HG03196 (cell line): ENCODE measurements around the gene CHST8.

ENCODE experiments used
- ATAC-seq: cut with Tn5 transposase; IDR thresholded peaks from one replicate; pipeline ENCODE4 v1.9.1; 2021; ENCODE audit not compliant: unreplicated experiment

CHST8 gene

DNA sequence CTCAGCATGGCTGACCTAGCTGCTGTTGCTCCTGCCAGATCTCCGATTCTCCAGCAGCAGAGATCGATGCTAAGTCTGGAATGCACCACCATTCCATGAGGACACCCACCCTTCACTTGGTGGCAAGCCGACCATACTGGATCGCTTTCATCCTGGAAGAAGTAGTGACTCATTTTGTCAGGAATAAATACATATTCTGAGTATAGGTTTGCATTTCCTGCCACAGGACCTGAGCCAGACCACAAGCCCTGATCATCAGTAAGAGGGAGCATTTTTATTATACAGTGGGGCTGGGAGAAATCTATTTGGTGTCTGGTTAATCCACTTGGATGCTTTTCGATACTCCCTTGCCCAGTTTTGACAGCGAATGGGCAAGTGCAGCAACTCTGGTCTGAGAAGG, 164.0 kb downstream of the CHST8 start:
- no peak for ATAC-seq

DNA sequence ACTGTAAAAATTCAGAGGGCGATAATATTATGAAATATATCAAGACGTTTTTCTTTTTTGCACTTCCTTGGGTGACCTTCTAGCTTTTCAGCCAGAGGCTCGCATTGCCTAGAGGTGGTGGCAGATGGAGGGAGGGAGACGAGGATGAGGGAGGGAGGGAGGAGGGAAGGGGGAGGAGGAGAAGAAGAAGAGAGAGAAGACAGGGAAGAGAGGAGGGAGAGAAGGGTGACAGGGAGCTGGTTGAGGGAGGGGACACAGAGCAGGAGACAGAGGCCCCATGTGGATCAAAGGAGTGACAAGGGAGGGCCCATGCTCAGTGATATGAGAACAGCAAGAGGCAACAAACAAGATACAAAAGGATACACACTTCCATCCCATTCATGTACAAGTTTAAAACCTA, 166.9 kb downstream of the CHST8 start:
- ATAC-seq: no peak

DNA sequence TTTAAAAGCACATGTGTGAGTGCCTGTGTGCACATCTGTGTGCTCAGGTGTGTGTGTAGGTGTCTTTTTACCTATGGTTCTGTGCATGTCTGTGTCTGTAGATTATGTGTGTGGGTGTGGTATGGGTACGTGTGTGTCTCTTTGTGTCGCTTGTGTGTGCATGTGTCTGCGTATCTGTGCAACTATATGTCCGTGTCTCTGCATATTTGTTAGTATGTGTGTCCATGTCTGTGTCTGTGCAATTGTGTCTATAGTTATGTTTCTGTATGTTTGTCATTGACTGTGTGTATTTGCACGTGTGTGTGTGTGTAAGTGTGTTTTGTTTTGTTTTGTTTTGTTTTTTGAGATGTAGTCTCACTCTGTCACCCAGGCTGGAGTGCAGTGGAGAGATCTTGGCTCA, 167.6 kb downstream of the CHST8 start:
- ATAC-seq: no peak

DNA sequence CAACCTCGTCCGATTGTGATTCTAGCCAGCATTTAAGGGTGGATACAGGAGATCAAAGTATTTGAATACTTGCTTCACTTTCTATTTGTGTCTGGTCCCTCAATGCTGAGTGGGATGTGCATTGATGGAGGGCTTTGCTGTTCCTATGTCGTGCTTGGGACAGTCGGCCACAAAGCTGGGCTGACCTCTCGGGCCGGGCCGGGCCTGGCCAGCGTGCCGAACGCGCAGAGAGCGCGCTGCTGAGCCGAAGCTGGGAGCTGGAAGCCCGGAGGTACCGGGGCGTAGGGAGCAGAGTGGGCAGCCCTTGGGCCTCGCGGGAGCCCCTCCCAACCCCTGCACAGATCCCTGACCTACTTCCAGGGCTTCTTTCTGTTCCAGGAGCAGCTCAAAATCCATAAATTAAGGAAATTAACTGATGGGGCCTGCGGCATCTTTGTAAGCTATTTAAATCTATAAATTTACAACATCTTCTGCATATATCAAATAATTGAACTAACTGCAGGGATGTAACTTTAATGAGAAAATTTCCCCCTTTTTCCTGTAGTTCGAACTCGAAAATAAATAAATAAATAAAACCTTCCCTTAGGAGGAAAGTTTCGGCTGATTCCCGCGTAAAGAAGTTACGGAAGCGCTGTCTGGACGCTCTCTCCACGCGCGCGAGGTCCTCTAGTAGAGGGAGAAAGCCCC, 173.1 kb downstream of the CHST8 start:
- ATAC-seq: no peak

DNA sequence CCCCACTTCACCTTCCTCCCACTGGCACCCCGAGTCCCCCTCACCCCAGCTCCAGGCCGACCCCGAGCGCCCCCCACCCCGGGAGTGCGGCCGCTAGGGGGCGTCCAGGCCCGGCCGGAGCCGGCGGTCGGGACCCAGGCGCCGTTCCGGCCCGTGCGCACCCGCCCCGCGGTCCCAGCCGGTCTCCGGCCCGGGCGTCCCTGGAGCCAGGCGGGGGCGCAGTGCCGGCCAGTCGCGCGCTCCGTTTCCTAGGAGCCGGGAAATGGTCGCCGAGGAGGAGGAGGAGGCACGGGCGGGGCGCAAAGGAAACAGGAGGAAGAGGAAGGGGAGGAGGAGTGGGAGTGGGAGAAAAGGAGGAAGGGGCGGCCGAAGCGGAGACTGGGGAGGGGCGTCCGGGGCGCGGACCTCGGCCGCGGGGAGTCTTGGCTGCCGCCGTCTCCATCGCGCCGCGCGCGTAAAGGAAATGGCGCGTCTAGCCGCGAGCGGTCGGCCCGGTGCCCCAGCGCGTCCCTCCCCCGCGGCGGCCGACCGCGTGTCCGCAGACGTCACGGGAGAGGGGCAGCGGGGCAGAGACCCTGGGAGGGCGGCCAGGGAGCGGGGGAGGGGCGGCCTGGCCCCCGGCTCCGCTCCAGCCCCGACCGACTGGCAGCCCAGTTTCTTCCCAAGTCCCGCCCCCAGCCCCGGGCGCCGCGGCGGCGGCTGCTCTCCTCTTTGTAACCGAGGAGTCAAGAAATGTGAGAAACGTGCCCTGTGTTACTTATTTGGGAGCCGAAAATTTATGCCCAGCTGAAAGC, 173.8 kb downstream of the CHST8 start:
- no peak for ATAC-seq

DNA sequence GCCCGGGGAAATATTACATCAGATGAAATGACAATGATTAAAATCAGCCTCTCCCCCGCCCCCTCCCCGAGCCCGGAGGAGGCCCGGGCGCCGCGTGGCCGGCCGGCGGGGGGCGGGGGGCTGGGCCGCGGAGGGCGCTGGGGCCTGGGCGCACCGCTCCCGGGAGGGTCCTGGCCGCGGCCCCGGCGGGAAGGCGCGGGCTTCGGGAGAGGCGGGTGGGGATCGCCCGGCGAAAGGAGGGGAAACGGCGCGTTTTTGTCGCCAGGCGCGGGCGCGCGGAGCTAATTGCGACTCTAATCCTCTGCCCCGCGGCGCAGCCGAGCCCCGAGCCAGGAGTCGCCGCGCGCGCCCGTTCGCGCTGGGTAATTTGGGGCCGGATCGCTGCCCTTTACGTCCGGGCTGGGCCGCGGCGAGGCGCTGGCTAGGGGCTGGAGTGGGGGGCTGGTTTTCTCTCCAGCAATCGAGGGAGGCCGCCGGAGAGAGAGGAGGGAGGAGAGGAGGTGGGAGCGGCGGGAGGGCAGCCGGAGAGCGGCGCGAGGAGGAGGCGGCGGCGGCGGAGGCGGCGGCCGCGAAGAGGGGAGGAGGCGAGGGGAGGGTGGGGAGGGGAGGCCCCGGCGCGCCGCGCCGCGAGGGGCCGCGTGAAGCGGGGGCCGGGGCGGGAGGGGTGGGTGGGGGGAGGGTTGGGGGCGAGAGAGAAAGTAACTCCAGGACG, 174.6 kb downstream of the CHST8 start, which contains the start of gene KCTD15:
Gene KCTD15 (plus strand): TSS at position 707 of the 712 bp plus-strand sequence. CDS start 3,585 bp downstream, outside the sequence.
- no peak for ATAC-seq

DNA sequence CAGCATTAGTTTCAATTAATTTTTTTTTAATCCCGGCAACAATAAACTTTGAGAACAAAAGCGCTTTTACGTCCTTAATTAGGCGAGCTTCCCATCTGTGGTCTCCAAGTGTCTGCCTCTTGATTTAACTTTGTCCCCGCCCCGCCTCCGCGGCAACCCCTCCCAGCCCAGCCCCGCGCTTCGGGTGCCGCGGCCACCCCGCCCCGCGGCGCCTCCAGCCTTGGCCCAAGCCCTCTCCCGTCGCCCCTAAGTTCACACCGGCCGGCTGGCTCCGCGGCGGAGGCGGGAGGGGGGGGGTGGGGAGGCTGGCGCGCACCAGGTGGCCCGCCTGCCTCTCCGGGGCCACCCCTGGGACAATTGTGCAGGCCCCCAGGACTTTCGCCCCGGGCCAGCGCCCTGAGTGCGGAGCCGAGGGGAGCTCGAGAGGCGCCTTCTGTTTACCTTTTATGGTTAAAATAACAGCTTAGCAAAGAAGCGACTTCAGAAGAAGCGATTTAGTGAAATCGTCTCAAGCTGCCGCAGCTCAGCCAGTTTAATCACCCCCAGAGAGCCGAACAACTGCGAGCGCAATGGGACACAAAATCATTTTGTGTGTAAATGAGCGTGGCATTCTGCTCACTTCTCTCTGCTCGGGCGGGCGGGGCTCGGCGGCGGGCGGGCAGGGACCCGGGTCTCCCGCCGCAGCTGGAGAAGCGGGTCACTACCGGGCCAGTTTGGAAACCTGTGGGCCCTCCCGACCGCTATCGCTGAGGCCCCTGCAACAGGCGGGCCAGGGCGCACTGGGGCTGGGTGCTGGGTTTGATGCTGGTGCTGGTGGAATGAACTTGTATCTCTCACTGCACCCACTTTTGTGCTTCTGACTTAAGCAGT, 176.3 kb downstream of the CHST8 start:
- ATAC-seq: no peak

DNA sequence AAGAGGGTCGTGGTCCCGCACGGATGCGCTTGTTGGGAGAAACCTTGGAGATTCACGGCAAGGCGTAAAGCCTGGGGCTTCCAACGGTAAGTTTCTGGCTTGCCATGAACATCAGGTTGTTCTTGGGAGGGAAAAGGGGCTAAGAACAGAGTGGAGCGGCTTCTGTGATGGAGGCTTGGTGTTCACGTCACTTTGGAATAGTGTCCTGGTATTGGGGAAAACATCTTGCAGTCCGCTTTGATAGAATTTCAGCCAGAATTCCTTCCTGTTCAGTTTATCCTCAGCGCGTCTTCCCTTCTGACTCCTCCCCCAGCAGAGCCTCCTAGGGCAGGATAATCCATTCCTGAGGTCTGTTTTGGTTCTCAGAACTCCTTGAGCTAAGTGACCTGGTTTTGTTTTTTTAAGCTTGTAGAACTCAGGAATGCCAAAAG, 176.9 kb downstream of the CHST8 start:
- no peak for ATAC-seq

DNA sequence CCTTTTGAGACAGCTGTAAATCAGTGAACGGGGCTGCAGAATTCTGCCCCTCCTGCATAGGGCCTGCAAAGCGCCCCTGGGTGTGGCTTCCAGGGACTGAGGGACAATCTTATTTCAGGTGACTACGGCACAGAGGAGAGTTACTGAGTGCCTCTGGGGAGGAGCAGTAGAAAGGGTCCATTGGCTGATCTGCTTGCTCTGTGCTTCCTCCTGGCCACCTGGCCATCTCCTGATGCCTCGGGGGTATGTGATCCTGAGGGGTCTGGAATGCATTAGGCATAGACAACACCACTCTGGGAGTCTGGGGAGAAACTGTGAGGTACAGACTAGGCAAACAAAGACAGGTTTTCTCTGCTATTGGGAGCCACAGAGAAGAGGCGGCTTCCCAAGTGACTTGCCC, 177.7 kb downstream of the CHST8 start:
- ATAC-seq: no peak

DNA sequence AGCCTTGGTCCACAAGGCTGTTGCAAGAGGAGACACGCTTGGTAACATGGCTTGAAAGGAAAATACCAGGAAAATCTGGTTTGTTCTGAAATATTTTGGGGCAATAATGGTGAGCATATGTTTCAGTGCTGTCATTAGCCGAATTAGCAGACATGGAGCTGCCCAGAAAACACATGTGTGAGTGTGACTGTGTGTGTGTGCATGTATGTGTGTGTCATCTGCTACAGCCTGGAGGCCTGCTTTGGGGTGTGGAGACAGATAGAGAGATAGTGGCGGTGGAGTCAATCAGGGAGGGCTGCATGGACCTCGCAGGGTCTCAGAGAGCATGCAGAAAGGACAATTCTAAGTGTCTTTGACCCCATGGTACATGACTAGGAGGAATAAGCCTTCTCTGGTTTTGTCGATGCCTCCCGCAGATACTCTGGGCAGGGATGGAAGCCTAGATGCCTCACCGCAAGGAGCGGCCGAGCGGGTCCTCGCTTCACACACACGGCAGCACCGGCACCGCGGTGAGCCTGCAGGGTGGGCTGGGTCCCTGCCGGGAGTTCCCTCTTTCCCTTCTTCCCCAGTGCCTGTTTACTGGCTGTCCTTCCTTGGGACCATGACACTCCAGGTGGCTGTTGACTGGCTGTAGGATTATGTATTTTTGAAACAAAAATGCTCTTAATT, 178.4 kb downstream of the CHST8 start:
- ATAC-seq: no peak

DNA sequence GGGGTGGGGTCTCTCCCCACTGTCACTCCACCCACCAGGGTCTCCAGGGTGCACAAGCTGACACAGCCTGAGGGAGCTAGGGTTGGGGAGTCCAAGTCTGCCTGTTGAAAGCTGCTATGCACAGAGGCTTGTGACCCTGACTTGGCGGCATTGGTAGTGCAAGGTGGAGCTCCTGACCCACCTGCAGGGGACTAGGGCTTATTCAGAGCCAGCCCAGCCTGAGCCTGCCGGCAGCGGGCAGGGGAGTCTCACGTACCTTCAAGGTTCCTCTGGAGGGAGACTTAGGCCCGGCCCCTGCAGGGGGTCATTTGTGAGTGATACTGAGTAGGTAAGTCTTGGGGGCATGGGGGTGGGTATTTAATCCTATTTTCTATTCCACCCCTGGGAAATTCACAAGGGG, 179.7 kb downstream of the CHST8 start:
- ATAC-seq: no peak

DNA sequence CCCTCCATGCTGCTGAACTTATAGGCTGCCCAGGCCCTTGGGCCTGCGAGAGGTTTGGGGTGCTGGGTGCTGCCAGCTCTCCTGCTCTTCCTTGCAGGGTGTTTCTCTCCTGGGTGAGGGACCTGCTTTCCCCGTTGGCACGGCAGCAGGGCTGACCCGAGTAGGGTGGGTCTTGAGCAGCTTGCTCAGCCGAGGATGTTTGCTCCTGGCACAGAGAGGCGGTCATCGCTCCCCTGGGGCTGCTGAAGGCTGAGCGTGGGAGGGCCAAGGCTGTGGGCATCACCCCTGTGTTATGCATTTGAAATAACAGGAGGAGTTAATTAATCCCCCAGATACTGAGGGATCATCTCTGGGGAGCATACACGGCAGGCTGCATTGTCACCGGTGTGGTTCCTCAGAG, 180.2 kb downstream of the CHST8 start:
- no peak for ATAC-seq

DNA sequence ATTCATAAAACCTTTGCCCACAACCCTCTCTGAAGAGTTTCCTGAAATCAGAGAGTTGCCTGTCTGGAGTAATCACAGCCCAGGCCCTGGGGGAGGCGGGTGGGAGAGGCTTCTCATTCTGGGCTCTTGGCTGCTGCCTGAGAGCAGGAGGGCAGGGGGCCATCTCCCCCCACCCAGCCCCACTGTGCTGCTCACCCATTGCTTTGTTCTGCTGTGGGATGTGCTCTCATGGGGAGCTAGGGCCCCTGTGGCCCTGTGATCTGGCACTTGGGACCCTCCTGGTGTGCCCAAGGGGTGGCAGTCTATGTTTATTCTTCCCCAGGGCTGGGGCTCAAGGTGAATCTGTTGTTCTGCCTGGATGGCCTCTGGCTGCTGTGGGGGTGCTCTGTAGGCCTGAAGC, 181.0 kb downstream of the CHST8 start:
- ATAC-seq: no peak

DNA sequence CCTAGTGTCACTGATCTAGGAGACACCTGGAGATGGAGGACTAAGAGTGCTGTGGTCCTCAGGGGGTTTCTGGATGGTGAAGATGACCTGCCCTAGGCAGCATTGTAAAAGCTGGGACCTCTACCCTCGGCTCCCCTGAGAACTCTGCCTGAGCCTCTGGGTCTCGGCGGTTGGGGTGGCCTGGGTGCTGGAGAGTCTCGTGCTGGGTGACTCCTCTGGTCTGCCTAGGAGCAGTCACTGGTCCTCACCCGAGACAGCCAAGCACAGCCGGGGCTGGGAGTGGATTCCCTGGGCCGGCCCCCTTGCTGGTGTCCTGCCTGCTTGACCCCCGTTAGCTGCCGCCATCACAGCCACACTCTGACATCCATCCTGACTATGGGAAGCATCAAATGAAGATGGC, 181.6 kb downstream of the CHST8 start:
- no peak for ATAC-seq

DNA sequence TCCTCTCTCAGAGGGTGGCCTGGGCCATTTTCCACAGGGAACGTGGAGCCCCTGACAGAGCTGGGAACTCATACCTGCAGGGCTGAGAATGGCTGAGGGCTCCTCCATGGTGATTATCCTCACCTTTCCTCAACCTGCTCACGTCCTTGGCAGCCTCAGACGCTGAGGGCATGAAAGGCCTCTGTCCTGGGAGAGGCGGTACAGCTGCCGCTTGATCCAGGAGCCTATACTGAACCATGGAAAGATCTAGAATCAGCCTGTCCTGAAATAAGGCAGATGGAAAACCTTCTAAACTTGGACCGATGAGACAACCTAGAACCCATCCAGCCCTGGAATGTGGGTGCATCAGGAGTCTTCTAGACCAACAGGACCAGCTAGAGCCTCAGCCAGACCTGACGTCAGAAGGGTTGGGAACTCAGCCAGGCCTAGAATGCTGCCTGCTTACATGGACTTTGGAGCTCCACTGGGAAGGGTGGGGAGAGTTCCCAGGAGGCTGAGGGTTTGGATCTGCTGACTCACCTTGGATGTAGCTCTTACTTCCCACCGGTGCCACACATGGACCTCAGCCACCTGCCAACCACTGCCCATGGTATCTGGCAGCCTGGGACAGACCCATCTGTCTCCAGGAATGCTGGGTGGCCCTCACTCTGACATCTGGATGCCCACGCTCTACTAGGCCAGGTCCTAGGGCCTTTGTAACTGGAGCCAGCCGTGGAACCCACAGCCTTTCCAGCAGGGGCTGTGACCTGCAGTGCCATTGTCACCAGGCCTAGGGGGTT, 182.5 kb downstream of the CHST8 start:
- ATAC-seq: no peak

DNA sequence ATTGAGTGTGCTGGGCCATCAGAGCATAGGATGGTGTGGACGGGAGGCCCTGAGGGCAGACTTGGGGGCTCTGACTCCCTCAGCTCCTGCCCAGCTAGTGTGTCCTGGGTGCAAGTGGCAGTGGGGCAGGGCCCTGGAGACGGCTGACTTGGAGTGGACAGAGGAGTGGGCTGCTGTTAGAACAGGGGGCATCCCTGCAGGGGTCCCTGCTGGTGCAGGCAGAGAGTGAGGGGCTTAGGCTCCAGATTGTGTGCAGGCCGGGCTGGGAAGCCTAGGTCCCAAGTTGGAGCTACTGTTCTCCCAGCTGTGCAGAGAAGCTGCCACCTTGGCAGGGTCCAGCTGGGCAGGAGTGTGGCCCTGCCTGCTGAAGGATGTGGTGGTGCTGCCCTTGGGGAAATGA, 183.6 kb downstream of the CHST8 start:
- ATAC-seq: no peak

DNA sequence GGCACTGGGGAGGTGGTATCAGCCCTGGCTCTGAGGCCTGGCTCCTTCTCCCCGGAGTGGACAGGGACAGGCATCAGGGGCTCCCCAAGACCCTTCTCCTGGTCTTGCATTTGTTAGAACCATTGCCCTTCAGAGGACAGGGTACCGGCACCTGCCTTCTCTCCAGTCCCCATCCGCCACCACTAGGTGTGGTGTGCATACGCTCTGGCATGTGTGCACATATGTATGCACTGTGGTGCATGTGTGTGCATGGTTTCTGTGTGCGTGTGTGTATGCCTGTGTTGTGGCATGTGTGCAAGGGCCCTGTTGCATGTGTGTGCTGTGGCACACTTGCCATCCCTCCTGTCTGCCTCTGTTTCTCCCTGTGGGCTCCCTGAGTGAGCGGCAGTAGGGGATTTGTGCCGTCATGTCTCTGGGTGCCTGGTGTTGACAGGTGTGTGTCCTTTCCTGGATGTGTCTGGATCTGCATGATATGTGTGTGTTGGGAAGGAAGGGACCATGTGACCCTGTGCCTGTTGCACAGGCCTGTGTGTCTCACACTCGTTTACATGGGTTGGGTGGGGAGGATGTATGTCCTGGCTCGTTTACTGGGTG, 184.2 kb downstream of the CHST8 start:
- ATAC-seq: no peak

DNA sequence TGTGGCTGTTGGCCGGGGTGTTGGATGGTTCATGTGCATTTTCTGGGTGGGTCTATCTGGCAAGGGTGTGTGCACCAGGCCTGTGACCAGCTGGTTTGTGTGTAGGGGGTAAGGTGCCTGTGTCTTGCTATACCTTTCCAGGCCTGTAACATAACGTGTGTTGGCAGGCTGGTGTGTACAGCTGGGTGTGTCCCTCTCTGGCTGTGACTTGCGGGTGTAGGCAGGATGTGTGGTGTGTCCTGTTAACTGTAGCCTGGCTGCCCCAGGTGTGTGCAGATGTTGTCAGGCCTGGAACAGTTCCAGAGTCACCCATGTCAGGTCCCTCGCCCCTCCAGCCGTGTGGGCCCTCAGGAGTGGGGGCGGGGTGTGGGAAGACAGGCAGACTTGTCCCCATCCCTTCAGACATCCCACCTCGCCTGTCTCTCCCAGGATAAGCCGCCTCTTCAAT, 184.7 kb downstream of the CHST8 start:
- ATAC-seq: no peak

DNA sequence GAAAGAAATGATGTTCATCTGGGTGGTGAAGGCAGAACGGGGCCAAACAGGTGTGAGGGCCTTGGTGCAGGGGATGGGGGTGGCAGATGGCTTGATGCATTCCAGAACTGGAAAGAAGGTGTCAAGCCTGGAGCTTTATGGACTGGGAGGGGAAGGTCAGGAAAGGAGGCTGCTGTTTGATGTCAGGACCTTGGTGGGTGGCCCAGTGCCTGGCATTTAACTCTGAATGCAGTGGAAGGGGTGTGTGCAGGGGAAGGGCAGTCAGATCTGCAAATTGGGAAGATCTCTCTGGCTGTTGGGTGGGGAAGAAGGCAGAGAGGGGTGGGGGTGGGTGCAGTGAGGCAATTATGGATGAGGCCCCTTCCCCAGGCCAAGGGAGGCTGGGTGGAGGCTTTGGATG, 186.6 kb downstream of the CHST8 start:
- no peak for ATAC-seq
